Natural killer cell (primary cell): ENCODE measurements around the gene LRRC4B. TPM values are rescaled to one million over a fixed set of nuclear protein-coding genes. Genes with fewer than 3 reads are reported as not detected.

Experiments
- ATAC-seq, 3 donors: fragments of 150-1000 bp in 2 of 3; fragments of 200-7000 bp in 1 of 3; cut with Tn5 transposase; 1 replicate in 1 of 3; 2 replicates in 2 of 3; pipeline ENCODE4 v1.10.0; 2021; ENCODE audit warnings: mild to moderate bottlenecking in 2 of 3, moderate library complexity in 2 of 3
- DNase-seq, 2 donors: peaks; one replicate each; pipeline versions ENCODE4 v3.0.0 to v3.0.0-alpha.2; 2013 to 2021; ENCODE audit warnings: mixed read lengths in 1 of 2
- H3K27ac ChIP-seq: one replicate; pipeline ENCODE4 v1.5.1; 2013; ENCODE audit warnings: mild to moderate bottlenecking, low read length
- H3K27me3 ChIP-seq: one replicate; pipeline ENCODE4 v1.6.1; 2013; ENCODE audit warnings: low read length; ENCODE audit not compliant: control insufficient read depth, insufficient read depth
- H3K36me3 ChIP-seq: one replicate; pipeline ENCODE4 v1.6.1; 2013; ENCODE audit warnings: low read length; ENCODE audit not compliant: control insufficient read depth, insufficient read depth
- H3K4me1 ChIP-seq: one replicate; pipeline ENCODE4 v1.6.1; 2013; ENCODE audit warnings: low read length; ENCODE audit not compliant: control insufficient read depth, insufficient read depth
- H3K4me3 ChIP-seq: one replicate; pipeline ENCODE4 v1.5.1; 2013; ENCODE audit warnings: low read length
- H3K9me3 ChIP-seq: one replicate; pipeline ENCODE4 v1.6.1; 2013; ENCODE audit warnings: low read length; ENCODE audit not compliant: control insufficient read depth, insufficient read depth
- H3K27ac Mint-ChIP-seq, 2 donors: one replicate each; pipeline ENCODE4 v1.8.0; 2022; ENCODE audit warnings: mild to moderate bottlenecking in 2 of 2, mixed read lengths in 2 of 2, moderate library complexity in 1 of 2
- H3K27me3 Mint-ChIP-seq, 2 donors: one replicate each; pipeline ENCODE4 v1.8.0; 2022; ENCODE audit warnings: low read depth in 2 of 2, mixed read lengths in 2 of 2
- H3K36me3 Mint-ChIP-seq: one replicate; pipeline ENCODE4 v1.8.0; 2022; ENCODE audit warnings: mixed read lengths
- H3K4me1 Mint-ChIP-seq, 2 donors: one replicate each; pipeline ENCODE4 v1.8.0; 2022; ENCODE audit warnings: mixed read lengths in 2 of 2
- H3K4me3 Mint-ChIP-seq: one replicate; pipeline ENCODE4 v1.8.0; 2022; ENCODE audit warnings: mild to moderate bottlenecking, moderate library complexity, mixed read lengths
- H3K9me3 Mint-ChIP-seq, 2 donors: one replicate each; pipeline ENCODE4 v1.8.0; 2022; ENCODE audit warnings: mixed read lengths in 2 of 2
- WGBS: methylation state at CpG from one replicate; pipeline ENCODE4 v1.1.7; 2013; ENCODE audit warnings: missing lambda C conversion rate; ENCODE audit not compliant: insufficient coverage; 5-methylcytosine and 5-hydroxymethylcytosine counted together
- intact Hi-C: fragments of 100-400 bp; cut with micrococcal nuclease; formaldehyde crosslinking; loops from one replicate; pipeline ENCODE4 v1.14.2; 2022
- total RNA-seq, 4 donors: library from RNA; stranded (reverse); fragments of 120-200 nt in 1 of 4; gene quantifications; one replicate each; pipeline versions ENCODE4 v1.2.3 to v1.2.4, GENCODE V29; 2013 to 2022
- TF ChIP-seq, protein P1 (sequence below): fragments of 200-600 bp; IDR thresholded peaks from one replicate; pipeline ENCODE4 v1.8.0; 2022; ENCODE audit warnings: antibody characterized with exemption

Gene LRRC4B
- total RNA-seq, 3 donors from 2014 or later (not counting 1 experiment from before 2014, with no cell fraction given): not detected

DNA sequence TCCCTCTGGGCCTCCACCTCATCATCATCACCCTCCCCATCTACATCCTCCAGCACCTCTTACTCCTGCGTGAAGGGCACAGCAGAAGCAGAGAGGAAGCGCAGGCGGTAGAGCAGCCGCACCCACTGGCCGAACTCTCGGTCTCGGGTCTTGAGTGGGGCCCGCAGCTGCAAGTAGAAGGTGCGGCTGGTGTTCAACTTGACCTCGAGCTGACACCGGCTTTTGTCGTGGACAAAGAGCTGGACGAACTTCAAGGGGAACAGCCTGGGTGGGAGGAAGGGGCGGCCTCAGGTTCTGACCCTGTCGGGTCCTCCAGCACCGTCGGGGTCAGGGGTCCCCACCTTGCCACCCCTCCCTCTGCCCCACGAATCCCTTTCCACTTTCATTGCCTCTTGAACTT lies 100.7 kb downstream of the LRRC4B start:
- intact Hi-C loops: no loop called here
- no peaks in the 10 kb centered on the region for H3K4me1 ChIP-seq
- Mint-ChIP-seq H3K4me1 (no peaks in the 10 kb centered on the region), H3K36me3 (no peaks in the 10 kb centered on the region), H3K9me3 (no peaks in the 10 kb centered on the region), H3K27ac (peak overlapping the region in 1 of 2 donors; percentile 24), H3K4me3 (no peak overlapping the region), H3K27me3 (peaks cover 0 to 8% of the 10 kb centered on the region in 2 donors)
- H3K36me3 ChIP-seq: no peaks in the 10 kb centered on the region
- whole genome bisulfite sequencing: 79% methylated on average over 18 of the region's 18 CpGs
- TF ChIP-seq, protein P1, sequence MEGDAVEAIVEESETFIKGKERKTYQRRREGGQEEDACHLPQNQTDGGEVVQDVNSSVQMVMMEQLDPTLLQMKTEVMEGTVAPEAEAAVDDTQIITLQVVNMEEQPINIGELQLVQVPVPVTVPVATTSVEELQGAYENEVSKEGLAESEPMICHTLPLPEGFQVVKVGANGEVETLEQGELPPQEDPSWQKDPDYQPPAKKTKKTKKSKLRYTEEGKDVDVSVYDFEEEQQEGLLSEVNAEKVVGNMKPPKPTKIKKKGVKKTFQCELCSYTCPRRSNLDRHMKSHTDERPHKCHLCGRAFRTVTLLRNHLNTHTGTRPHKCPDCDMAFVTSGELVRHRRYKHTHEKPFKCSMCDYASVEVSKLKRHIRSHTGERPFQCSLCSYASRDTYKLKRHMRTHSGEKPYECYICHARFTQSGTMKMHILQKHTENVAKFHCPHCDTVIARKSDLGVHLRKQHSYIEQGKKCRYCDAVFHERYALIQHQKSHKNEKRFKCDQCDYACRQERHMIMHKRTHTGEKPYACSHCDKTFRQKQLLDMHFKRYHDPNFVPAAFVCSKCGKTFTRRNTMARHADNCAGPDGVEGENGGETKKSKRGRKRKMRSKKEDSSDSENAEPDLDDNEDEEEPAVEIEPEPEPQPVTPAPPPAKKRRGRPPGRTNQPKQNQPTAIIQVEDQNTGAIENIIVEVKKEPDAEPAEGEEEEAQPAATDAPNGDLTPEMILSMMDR: no peak
- no peaks in the 10 kb centered on the region for H3K9me3 ChIP-seq
- ATAC-seq (no peak), DNase-seq (no peak)
- no peaks in the 10 kb centered on the region for H3K27me3 ChIP-seq
- H3K27ac ChIP-seq: no peak overlapping the region
- H3K4me3 ChIP-seq: no peak overlapping the region

Other genes starting within 250 kb of the LRRC4B start
- 1 to 10 TPM in 1 of 3 donors, under 1 TPM in 2; 0.57 to 3.2 (median 0.68) TPM for gene KCNC3, start 239.1 kb downstream of the LRRC4B start, total RNA-seq
- 1 to 10 TPM in 1 of 3 donors, under 1 TPM in 2; 0.94 to 1.3 (median 0.95) TPM for gene NAPSA, start 202.8 kb downstream of the LRRC4B start, total RNA-seq
- gene NR1H2, start 192.0 kb downstream of the LRRC4B start, total RNA-seq: 100 to 1,000 TPM; 185 to 217 (median 211) TPM
- 10 to 100 TPM; 26.1 to 32.0 (median 30.2) TPM for gene POLD1, start 184.1 kb downstream of the LRRC4B start, total RNA-seq
- gene SPIB, start 149.5 kb downstream of the LRRC4B start, total RNA-seq: 1 to 10 TPM in 1 of 3 donors, under 1 TPM in 2; 0.77 to 2.8 (median 0.78) TPM
- under 1 TPM in 2 of 3 donors, not detected in 1; 0.09 to 0.15 TPM for gene MYBPC2, start 135.5 kb downstream of the LRRC4B start, total RNA-seq
- 10 to 100 TPM; 79.5 to 85.1 (median 80.1) TPM for gene EMC10, start 91.9 kb downstream of the LRRC4B start, total RNA-seq
- under 1 TPM in 1 of 3 donors, not detected in 2; 0.59 TPM for gene GARIN5A, start 91.6 kb downstream of the LRRC4B start, total RNA-seq
- 10 to 100 TPM; 18.8 to 22.0 (median 20.3) TPM for gene JOSD2, start 57.2 kb downstream of the LRRC4B start, total RNA-seq
- not detected for gene ASPDH, start 54.5 kb downstream of the LRRC4B start, total RNA-seq
- gene SYT3, start 71.4 kb upstream of the LRRC4B start, total RNA-seq: not detected
- gene C19orf81, start 81.0 kb upstream of the LRRC4B start, total RNA-seq: not detected
- under 1 TPM; 0.05 to 0.75 (median 0.20) TPM for gene SHANK1, start 151.4 kb upstream of the LRRC4B start, total RNA-seq
- 1 to 10 TPM; 2.3 to 4.0 (median 3.3) TPM for gene CLEC11A, start 154.9 kb upstream of the LRRC4B start, total RNA-seq
- not detected for gene GPR32, start 202.0 kb upstream of the LRRC4B start, total RNA-seq
- gene ACP4, start 222.0 kb upstream of the LRRC4B start, total RNA-seq: not detected